Measurements from ENCODE around the gene RAMP3. TPM values are rescaled to one million over a fixed set of nuclear protein-coding genes. Genes with fewer than 3 reads are reported as not detected.
A peak's percentile ranks its signal among the peaks of the same experiment; 100 is the strongest.

RAMP3 gene
- total and polyA plus RNA-seq, 9 of the 15 experiments (the other 6 are each of a cell fraction or from before 2014, with no cell fraction given), result not detected

DNA sequence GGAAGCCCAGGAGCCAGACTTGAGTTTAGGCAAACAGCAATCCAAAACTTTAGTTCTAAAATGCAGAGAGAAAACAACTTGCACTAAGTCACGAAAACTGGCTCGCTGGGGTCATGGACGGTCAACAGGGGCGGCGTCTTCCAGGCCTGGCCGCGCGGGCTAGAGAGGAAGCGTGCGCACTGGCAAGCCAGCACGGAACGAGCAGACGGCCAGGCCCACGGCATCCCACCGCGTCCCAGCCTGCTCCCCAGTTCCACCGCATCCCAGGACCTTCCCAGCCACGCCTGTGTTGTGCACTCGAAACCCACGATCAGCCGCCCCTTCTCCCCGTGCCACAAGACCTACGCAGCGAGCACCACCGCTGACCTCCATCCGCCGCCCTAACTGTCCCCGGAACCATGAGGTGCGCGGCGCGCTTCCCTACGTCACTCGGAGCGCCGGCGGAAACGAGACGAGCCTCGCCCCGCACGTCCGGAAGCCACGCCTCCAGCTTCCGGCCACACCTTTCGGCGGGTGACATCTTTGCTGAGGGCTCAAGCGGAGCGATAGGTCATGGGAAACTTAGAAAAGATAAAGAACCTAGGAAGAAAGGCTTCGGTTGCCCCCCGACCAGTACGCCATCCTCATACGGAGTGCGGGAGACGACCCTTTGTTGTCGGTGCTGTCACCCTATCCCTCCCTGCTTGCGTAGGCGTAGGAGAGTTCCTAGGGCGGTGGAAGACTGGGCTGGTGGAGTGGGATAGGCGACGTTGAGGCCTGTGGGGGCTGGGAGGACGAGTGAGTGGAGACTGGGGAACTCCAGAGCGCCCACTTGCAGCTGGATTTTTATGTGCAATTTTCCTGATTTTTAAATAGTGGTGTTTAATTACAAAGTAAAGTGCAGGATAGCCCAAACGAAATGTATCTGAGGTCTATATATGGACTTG is 46.0 kb upstream of the RAMP3 start, which contains the start of gene TBRG4 (continued):
- TF ChIP-seq, protein P1, sequence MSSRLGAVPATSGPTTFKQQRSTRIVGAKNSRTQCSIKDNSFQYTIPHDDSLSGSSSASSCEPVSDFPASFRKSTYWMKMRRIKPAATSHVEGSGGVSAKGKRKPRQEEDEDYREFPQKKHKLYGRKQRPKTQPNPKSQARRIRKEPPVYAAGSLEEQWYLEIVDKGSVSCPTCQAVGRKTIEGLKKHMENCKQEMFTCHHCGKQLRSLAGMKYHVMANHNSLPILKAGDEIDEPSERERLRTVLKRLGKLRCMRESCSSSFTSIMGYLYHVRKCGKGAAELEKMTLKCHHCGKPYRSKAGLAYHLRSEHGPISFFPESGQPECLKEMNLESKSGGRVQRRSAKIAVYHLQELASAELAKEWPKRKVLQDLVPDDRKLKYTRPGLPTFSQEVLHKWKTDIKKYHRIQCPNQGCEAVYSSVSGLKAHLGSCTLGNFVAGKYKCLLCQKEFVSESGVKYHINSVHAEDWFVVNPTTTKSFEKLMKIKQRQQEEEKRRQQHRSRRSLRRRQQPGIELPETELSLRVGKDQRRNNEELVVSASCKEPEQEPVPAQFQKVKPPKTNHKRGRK (tag; IDR thresholded peaks at IDR 0.05), result no peak
- TF ChIP-seq ZNF644 (tag; IDR thresholded peaks at IDR 0.05; ENCODE audit: low read depth) (no peak), NFE2L1 (tag; IDR thresholded peaks at IDR 0.05; ENCODE audit: borderline replicate concordance, low read depth) (no peak), KLF10 (CRISPR knock-in tag; IDR thresholded peaks at IDR 0.05) (no peak), KDM2B (CRISPR knock-in tag; IDR thresholded peaks at IDR 0.05) (no peak), HNRNPK (IDR thresholded peaks at IDR 0.05; ENCODE audit: low read depth, low read length, poor library complexity, severe bottlenecking) (no peak), ZBTB17 (CRISPR knock-in tag; IDR thresholded peaks at IDR 0.05) (0 out of 2 replicates have a peak, but pooled peaks have one; percentile 41), PTBP1 (IDR thresholded peaks at IDR 0.05; ENCODE audit: low read depth, low read length) (no peak), SIN3B (IDR thresholded peaks at IDR 0.05; ENCODE audit: low read depth) (peak; percentile 96), TSC22D4 (tag; IDR thresholded peaks at IDR 0.05) (no peak), ZNF165 (CRISPR knock-in tag; IDR thresholded peaks at IDR 0.05; ENCODE audit: borderline replicate concordance) (no peak), ERF (CRISPR knock-in tag; IDR thresholded peaks at IDR 0.05) (no peak), BCL6 (CRISPR knock-in tag; IDR thresholded peaks at IDR 0.05) (no peak), ZNF79 (CRISPR knock-in tag; IDR thresholded peaks at IDR 0.05; ENCODE audit: low read depth) (no peak), SMAD3 (CRISPR knock-in tag; conservative IDR thresholded peaks at IDR 0.05) (no peak), EP400 (IDR thresholded peaks at IDR 0.05) (peak; percentile 100), TRIM28 (IDR thresholded peaks at IDR 0.05) (no peak; the same call in 1 of the 2 replicates), TFAM (CRISPR knock-in tag; conservative IDR thresholded peaks at IDR 0.05) (no peak), NR2C2 (CRISPR knock-in tag; IDR thresholded peaks at IDR 0.05) (peak; percentile 41; the same call in 1 of the 2 replicates), NR2C2 (tag; IDR thresholded peaks at IDR 0.05) (peak; percentile 86)
- TF ChIP-seq, protein P2, sequence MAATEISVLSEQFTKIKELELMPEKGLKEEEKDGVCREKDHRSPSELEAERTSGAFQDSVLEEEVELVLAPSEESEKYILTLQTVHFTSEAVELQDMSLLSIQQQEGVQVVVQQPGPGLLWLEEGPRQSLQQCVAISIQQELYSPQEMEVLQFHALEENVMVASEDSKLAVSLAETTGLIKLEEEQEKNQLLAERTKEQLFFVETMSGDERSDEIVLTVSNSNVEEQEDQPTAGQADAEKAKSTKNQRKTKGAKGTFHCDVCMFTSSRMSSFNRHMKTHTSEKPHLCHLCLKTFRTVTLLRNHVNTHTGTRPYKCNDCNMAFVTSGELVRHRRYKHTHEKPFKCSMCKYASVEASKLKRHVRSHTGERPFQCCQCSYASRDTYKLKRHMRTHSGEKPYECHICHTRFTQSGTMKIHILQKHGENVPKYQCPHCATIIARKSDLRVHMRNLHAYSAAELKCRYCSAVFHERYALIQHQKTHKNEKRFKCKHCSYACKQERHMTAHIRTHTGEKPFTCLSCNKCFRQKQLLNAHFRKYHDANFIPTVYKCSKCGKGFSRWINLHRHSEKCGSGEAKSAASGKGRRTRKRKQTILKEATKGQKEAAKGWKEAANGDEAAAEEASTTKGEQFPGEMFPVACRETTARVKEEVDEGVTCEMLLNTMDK (IDR thresholded peaks at IDR 0.05; ENCODE audit: borderline replicate concordance, insufficient read depth, low read depth, low read length, poor library complexity, severe bottlenecking), result no peak
- TF ChIP-seq, protein P3, sequence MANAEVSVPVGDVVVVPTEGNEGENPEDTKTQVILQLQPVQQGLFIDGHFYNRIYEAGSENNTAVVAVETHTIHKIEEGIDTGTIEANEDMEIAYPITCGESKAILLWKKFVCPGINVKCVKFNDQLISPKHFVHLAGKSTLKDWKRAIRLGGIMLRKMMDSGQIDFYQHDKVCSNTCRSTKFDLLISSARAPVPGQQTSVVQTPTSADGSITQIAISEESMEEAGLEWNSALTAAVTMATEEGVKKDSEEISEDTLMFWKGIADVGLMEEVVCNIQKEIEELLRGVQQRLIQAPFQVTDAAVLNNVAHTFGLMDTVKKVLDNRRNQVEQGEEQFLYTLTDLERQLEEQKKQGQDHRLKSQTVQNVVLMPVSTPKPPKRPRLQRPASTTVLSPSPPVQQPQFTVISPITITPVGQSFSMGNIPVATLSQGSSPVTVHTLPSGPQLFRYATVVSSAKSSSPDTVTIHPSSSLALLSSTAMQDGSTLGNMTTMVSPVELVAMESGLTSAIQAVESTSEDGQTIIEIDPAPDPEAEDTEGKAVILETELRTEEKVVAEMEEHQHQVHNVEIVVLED (CRISPR knock-in tag; IDR thresholded peaks at IDR 0.05), result peak; percentile 85
